Keratinocyte (primary cell): ENCODE results near the gene CCT8L2.

Experiments used
- CTCF ChIP-seq, 3 experiments: IDR thresholded peaks in 1 of 3; conservative IDR thresholded peaks in 1 of 3; optimal IDR thresholded peaks in 1 of 3; 2 replicates in 2 of 3; 3 replicates in 1 of 3; pipeline versions ENCODE3 to v1.5.1; 2011; ENCODE audit warnings: low read length in 3 of 3, mild to moderate bottlenecking in 3 of 3, moderate library complexity in 2 of 3, control low read depth in 1 of 3, inconsistent platforms in 1 of 3; ENCODE audit not compliant: insufficient read depth in 2 of 3; ENCODE audit errors: extremely low read depth in 1 of 3
- EZH2 ChIP-seq: IDR thresholded peaks from one replicate; pipeline ENCODE4 v1.6.1; 2012; ENCODE audit warnings: inconsistent platforms, mild to moderate bottlenecking, low read length, moderate library complexity

DNA sequence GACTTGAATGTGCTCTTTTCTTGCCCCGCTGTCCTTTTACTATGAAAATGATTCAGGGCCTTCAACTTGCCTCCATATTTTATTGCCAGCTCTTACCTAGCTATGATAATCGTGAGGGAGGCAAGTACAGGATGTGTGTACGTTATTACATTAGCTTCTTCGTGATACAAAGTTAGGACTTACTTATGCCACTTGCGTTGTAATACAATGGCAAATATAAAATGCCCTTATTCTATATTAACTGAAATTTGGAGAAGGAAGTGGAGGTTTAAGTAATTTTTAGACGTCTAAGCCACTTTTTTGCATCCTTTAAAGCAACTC, 10.8 kb upstream of the CCT8L2 start:
- TF ChIP-seq CTCF (optimal IDR thresholded peaks at IDR 0.05 in 1 of 3, IDR thresholded peaks at IDR 0.05 in 1 of 3, conservative IDR thresholded peaks at IDR 0.05 in 1 of 3; ENCODE audit: extremely low read depth in 1 of 3, insufficient read depth in 2 of 3, low read length in 3 of 3) = no peak
- TF ChIP-seq EZH2 = no peak
